ENCODE data around the gene NPIPB8. TPM values are rescaled to one million over a fixed set of nuclear protein-coding genes. Genes with fewer than 3 reads are reported as not detected.
"Not testable (repeated sequence)": the region's sequence is repeated elsewhere in the genome, so short reads cannot be mapped to it uniquely, and the experiment has no call there.

The NPIPB8 gene
- total RNA-seq, 1 experiment from 2014 or later: not detected

DNA sequence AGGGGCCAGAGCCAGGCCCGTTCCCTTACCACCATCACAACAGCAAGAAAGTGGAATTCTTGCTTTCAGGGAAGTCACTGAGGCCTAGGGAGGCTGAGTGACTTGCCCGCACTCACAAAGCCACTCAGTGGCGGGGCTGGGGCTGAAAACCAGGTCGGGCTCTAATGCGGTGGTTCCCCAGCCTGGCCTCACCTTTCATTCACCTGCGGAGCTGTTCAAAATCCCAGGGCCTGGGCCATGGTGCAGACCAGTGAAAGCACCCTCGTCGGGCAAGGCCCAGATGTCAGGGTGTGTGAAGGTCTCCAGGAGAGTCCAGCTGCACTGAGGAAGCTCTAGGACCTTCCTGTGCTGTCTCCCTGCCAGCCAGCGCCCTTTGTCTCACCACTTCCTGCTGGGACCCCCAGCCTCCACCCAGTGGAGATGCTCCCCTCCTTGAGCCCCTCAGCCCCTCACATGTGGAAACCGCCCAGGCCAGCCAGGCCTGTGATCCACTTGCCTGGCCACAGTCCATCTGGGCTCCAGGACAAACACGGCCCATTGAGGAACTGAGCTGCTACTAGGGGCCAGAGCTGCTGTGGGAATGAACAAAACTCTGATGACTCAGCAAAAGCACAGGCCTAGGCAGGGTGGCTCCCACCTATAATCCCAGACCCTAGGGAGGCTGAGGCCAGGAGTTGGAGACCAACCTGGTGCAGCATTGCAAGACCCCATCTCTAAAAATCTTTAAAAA lies 28.8 kb upstream of the NPIPB8 start:
- BruUV-seq (replicated peaks); H3K4me3 ChIP-seq (ENCODE audit: low read depth in 2 of 2, low read length in 2 of 2); intact Hi-C loops (cut with micrococcal nuclease; ENCODE audit: unreplicated experiment); DNase-seq (ENCODE audit: low read depth, low spot score); H3K27me3 ChIP-seq (ENCODE audit: control insufficient read depth, insufficient read depth, low read length); H3K27ac ChIP-seq (ENCODE audit: low read length); in situ Hi-C loops (cut with HindIII; ENCODE audit: low pct_unique_long_range_greater_than_20kb, low sequenced_read_pairs); H3K9me3 ChIP-seq (ENCODE audit: control insufficient read depth, insufficient read depth, low read depth, low read length); ATAC-seq; H3K36me3 ChIP-seq (ENCODE audit: control insufficient read depth, insufficient read depth, low read length); H3K4me1 ChIP-seq (ENCODE audit: control insufficient read depth, insufficient read depth, low read length): not testable (repeated sequence)
- POLR2A ChIA-PET: interaction anchor here (0.5 kb wide), 1 partner anchor 12 kb away, joined by 6 read pairs; no protein-coding TSS in a partner anchor
- CTCF ChIA-PET: interaction anchor here (0.6 kb wide), 1 partner anchor 15 kb away, joined by 5 read pairs; no protein-coding TSS in a partner anchor

DNA sequence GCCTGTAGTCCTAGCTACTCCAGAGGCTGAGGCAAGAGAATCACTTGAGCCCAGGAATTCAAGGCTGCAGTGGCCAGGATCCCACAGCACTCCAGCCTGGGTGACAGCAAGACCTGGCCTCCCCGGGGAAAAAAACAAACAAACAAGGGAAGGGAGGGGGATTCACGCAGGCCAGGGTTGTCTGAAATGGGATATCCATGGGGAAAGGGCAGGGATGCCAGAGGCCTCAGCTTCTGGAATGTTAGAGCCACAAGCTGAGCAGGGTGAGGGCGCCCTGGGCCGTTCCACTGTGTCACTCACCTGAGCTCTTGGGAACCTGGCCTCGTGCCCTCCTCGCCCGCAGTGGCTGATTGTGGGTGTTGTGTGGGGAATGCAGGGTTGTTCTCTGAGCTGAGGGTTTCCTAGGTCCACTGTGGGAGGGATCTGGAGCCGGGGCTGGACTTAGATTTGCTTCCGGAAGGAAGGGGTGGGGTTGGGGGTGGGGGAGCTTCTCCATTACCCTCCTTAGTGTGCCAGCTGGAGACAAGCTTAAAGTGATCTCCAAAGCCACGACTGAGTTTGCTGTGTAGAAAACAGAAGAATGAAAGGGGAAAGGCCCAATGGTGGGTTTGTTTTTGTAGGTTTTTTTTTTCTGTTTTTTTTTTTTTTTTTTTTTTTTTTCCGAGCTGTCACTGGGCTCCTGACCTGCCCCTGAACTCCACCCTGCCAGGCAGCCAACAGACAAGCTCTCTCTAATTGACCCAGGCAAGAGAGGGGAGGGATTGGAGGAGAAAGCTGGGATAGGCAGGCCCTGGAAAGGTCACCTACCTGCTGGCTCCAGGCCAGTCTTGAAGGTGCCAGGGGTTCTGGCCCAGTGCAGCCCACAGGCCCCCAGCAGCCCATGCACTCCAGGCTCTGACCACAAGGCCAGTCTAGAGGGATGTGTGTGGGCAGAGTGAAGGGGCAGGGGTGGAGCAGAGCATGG lies 28.0 kb upstream of the NPIPB8 start, which contains the start of gene SULT1A1:
SULT1A1 (minus strand) TSS at position 414 of the 964 bp plus-strand sequence. CDS start 1,189 bp downstream, outside the sequence.
- no peak for DNase-seq (ENCODE audit: low read depth, low spot score)
- H3K27ac ChIP-seq (ENCODE audit: low read length): no peak within 1 kb of the TSS
- no peak for ATAC-seq
- H3K36me3 ChIP-seq (ENCODE audit: control insufficient read depth, insufficient read depth, low read length): no peaks in the 10 kb centered on the region
- no peaks in the 10 kb centered on the region for H3K9me3 ChIP-seq (ENCODE audit: control insufficient read depth, insufficient read depth, low read depth, low read length)
- ChIA-PET CTCF (interaction anchor here (0.6 kb wide), 1 partner anchor 16 kb away, joined by 5 read pairs; no protein-coding TSS in a partner anchor), POLR2A (interaction anchor here (0.6 to 0.7 kb wide), 2 partner anchors 67 to 126 kb away, joined by 17 to 21 read pairs; no protein-coding TSS in a partner anchor)
- no peak for TF ChIP-seq TCF7L2 (IDR thresholded peaks at IDR 0.05; ENCODE audit: low read depth, low read length)
- no peak for TF ChIP-seq POLR2AphosphoS5 (IDR thresholded peaks at IDR 0.05; ENCODE audit: low read depth, low read length)
- TF ChIP-seq REST (IDR thresholded peaks at IDR 0.05; ENCODE audit: insufficient read depth in 1 of 2, low read depth in 2 of 2, low read length in 1 of 2): no peak
- TF ChIP-seq CTCF (IDR thresholded peaks at IDR 0.05): no peak
- in situ Hi-C loops (cut with HindIII; ENCODE audit: low pct_unique_long_range_greater_than_20kb, low sequenced_read_pairs) (no loop called here), intact Hi-C loops (cut with micrococcal nuclease; ENCODE audit: unreplicated experiment) (no loop called here)
- no peaks in the 10 kb centered on the region for H3K27me3 ChIP-seq (ENCODE audit: control insufficient read depth, insufficient read depth, low read length)
- BruUV-seq (replicated peaks): no TSS peak
- no peak within 1 kb of the TSS for H3K4me3 ChIP-seq (ENCODE audit: low read depth in 2 of 2, low read length in 2 of 2)
- no peaks in the 10 kb centered on the region; the same call in 1 of the 2 replicates for H3K4me1 ChIP-seq (ENCODE audit: control insufficient read depth, insufficient read depth, low read length)
